ENCODE results near the gene TCF3.

GRCh38 chr19:1618157-1619093 is 34.0 kb downstream of the TCF3 start:
- TF ChIP-seq YY1 (IDR thresholded peaks at IDR 0.05; ENCODE audit: insufficient read depth, insufficient read length), result no peak
- TF ChIP-seq SUZ12 (IDR thresholded peaks at IDR 0.05; ENCODE audit: extremely low read depth, insufficient read depth, insufficient read length), result no peak
